ENCODE measurements around the gene MYOC. TPM values are rescaled to one million over a fixed set of nuclear protein-coding genes. Genes with fewer than 3 reads are reported as not detected.

Gene MYOC
- total RNA-seq, 2 donors from 2014 or later, result 1.9 to 6.4 TPM

GRCh38 chr1:171654942-171655745 is 2.7 kb upstream of the MYOC start:
- ATAC-seq, result no peak
- intact Hi-C loops (cut with DNase I, micrococcal nuclease), result no loop called here
- DNase-seq, result peak; percentile 41 to 70

GRCh38 chr1:171654201-171654941 is 1.9 kb upstream of the MYOC start:
- no peak for ATAC-seq
- intact Hi-C loops (cut with DNase I, micrococcal nuclease), result no loop called here
- no peak for DNase-seq

- no peak for ATAC-seq
- no peak for DNase-seq
- intact Hi-C loops (cut with DNase I, micrococcal nuclease), result no loop called here
Observed at GRCh38 chr1:171653796-171654195, 1.3 kb upstream of the MYOC start.

- ATAC-seq (no peak), DNase-seq (no peak)
- intact Hi-C loops (cut with DNase I, micrococcal nuclease), result loop anchor here in 1 of 2 donors (10.0 kb wide), 1 partner anchor 339 kb away; no protein-coding TSS in a partner anchor
Observed at GRCh38 chr1:171646249-171646560, 6.3 kb downstream of the MYOC start.

GRCh38 chr1:171645553-171646248 is 6.8 kb downstream of the MYOC start:
- DNase-seq (peak; percentile 37 to 78), ATAC-seq (peak; percentile 51)
- intact Hi-C loops (cut with DNase I, micrococcal nuclease), result loop anchor here in 1 of 2 donors (2.0 to 10.0 kb wide), 2 partner anchors 71 to 339 kb away; no protein-coding TSS in a partner anchor

- DNase-seq (peak; percentile 69 to 78), ATAC-seq (peak; percentile 93)
- intact Hi-C loops (cut with DNase I, micrococcal nuclease), result loop anchor here in 1 of 2 donors (2.0 to 10.0 kb wide), 2 partner anchors 72 to 340 kb away; no protein-coding TSS in a partner anchor
Observed at GRCh38 chr1:171644805-171645483, 7.5 kb downstream of the MYOC start.

GRCh38 chr1:171643156-171643555 is 9.3 kb downstream of the MYOC start:
- ATAC-seq (no peak), DNase-seq (no peak)
- intact Hi-C loops (cut with DNase I, micrococcal nuclease), result loop anchor here in 1 of 2 donors (10.0 kb wide), 1 partner anchor 342 kb away; no protein-coding TSS in a partner anchor

GRCh38 chr1:171642197-171642596 is 10.3 kb downstream of the MYOC start:
- no peak for ATAC-seq
- no peak for DNase-seq
- intact Hi-C loops (cut with DNase I, micrococcal nuclease), result loop anchor here in 1 of 2 donors (10.0 kb wide), 1 partner anchor 343 kb away; no protein-coding TSS in a partner anchor

GRCh38 chr1:171641076-171641864 is 11.2 kb downstream of the MYOC start:
- intact Hi-C loops (cut with DNase I, micrococcal nuclease), result loop anchor here in 1 of 2 donors (10.0 kb wide), 1 partner anchor 344 kb away; no protein-coding TSS in a partner anchor
- ATAC-seq, result no peak
- no peak for DNase-seq

- no peak for ATAC-seq
- intact Hi-C loops (cut with DNase I, micrococcal nuclease), result loop anchor here in 1 of 2 donors (10.0 kb wide), 1 partner anchor 345 kb away; no protein-coding TSS in a partner anchor
- no peak for DNase-seq
Observed at GRCh38 chr1:171640225-171640624, 12.3 kb downstream of the MYOC start.

- no peak for ATAC-seq
- intact Hi-C loops (cut with DNase I, micrococcal nuclease), result no loop called here
- no peak for DNase-seq
Observed at GRCh38 chr1:171637928-171638576, 14.4 kb downstream of the MYOC start.

- ATAC-seq, result no peak
- no peak for DNase-seq
- intact Hi-C loops (cut with DNase I, micrococcal nuclease), result no loop called here
Observed at GRCh38 chr1:171636141-171636540, 16.3 kb downstream of the MYOC start.

- intact Hi-C loops (cut with DNase I, micrococcal nuclease), result no loop called here
- ATAC-seq, result no peak
- no peak for DNase-seq
Observed at GRCh38 chr1:171635661-171636060, 16.8 kb downstream of the MYOC start.

GRCh38 chr1:171628225-171628624 is 24.3 kb downstream of the MYOC start:
- intact Hi-C loops (cut with DNase I, micrococcal nuclease), result no loop called here
- DNase-seq, result no peak
- no peak for ATAC-seq

GRCh38 chr1:171627020-171627419 is 25.5 kb downstream of the MYOC start:
- ATAC-seq, result no peak
- intact Hi-C loops (cut with DNase I, micrococcal nuclease), result no loop called here

GRCh38 chr1:171625225-171625624 is 27.3 kb downstream of the MYOC start:
- DNase-seq (no peak), ATAC-seq (no peak)
- intact Hi-C loops (cut with DNase I, micrococcal nuclease), result no loop called here

More at GRCh38 chr1:171627020-171627419, 25.5 kb downstream of the MYOC start:
- DNase-seq, result no peak

GRCh38 chr1:171623651-171624331 is 28.7 kb downstream of the MYOC start:
- ATAC-seq (no peak), DNase-seq (no peak)
- intact Hi-C loops (cut with DNase I, micrococcal nuclease), result no loop called here

Data from left colon (tissue), 2 donors.